ENCODE results near the gene CADM4.
"Not testable (repeated sequence)": the region's sequence is repeated elsewhere in the genome, so short reads cannot be mapped to it uniquely, and the experiment has no call there.

Gene CADM4

GRCh38 chr19:43639519-43640423, at the start of gene CADM4:
Gene CADM4, minus strand, starts transcription at chr19:43639850. Its CDS starts 60 bp downstream, at chr19:43639790.
- DNase-seq: no peak

GRCh38 chr19:43688059-43688701, 48.5 kb upstream of the CADM4 start:
- no peak for DNase-seq

GRCh38 chr19:43687660-43687997, 48.0 kb upstream of the CADM4 start:
- no peak for DNase-seq

GRCh38 chr19:43684326-43684725, 44.7 kb upstream of the CADM4 start:
- no peak for DNase-seq

- DNase-seq: no peak
These were observed 44.3 kb upstream of the CADM4 start for GRCh38 chr19:43683905-43684304.

- no peak for DNase-seq
These were observed 43.4 kb upstream of the CADM4 start for GRCh38 chr19:43682824-43683661.

- DNase-seq: not testable (repeated sequence)
These were observed 42.6 kb upstream of the CADM4 start for GRCh38 chr19:43682269-43682668.

GRCh38 chr19:43681821-43682220, 42.2 kb upstream of the CADM4 start:
- DNase-seq: no peak

- no peak for DNase-seq
These were observed 39.0 kb upstream of the CADM4 start for GRCh38 chr19:43678512-43679261.

GRCh38 chr19:43675906-43676305, 36.3 kb upstream of the CADM4 start:
- DNase-seq: no peak

GRCh38 chr19:43675269-43675879, 35.7 kb upstream of the CADM4 start:
- DNase-seq: no peak

GRCh38 chr19:43674596-43674995, 34.9 kb upstream of the CADM4 start:
- DNase-seq: no peak

GRCh38 chr19:43674183-43674582, 34.5 kb upstream of the CADM4 start:
- no peak for DNase-seq

GRCh38 chr19:43673637-43674036, 34.0 kb upstream of the CADM4 start:
- DNase-seq: no peak

GRCh38 chr19:43672061-43672679, 32.5 kb upstream of the CADM4 start:
- DNase-seq: no peak

GRCh38 chr19:43668406-43669109, 28.9 kb upstream of the CADM4 start:
- no peak for DNase-seq

- DNase-seq: no peak
These were observed 28.3 kb upstream of the CADM4 start for GRCh38 chr19:43667876-43668405.

GRCh38 chr19:43667126-43667875, 27.7 kb upstream of the CADM4 start:
- DNase-seq: no peak

- DNase-seq: no peak
These were observed 24.4 kb upstream of the CADM4 start for GRCh38 chr19:43664018-43664417.

- DNase-seq: no peak
These were observed 22.8 kb upstream of the CADM4 start for GRCh38 chr19:43662487-43662886.

Measured in cortex of kidney (tissue), 1 donor.